Transverse colon (tissue), 4 donors: ENCODE results near the gene GALNT2.

Experiments used
- CTCF ChIP-seq, 5 experiments: fragments of 200-600 bp in 3 of 5; fragments of 450-650 bp in 2 of 5; sonication (generic) in 3 of 5; IDR thresholded peaks; 1 replicate in 2 of 5; 2 replicates in 3 of 5; pipeline ENCODE4 v1.5.1; 2016 to 2017; ENCODE audit warnings: antibody characterized with exemption in 5 of 5, inconsistent platforms in 3 of 5, mild to moderate bottlenecking in 2 of 5, moderate library complexity in 1 of 5
- POLR2A ChIP-seq: fragments of 450-650 bp; IDR thresholded peaks from one replicate; pipeline ENCODE4 v1.6.1; 2016; ENCODE audit warnings: antibody characterized with exemption, mild to moderate bottlenecking, moderate library complexity
- POLR2AphosphoS5 ChIP-seq, 3 donors: sonication (generic); formaldehyde crosslinking; IDR thresholded peaks; one replicate each; pipeline ENCODE4 v1.6.1; 2016; ENCODE audit warnings: antibody characterized with exemption in 3 of 3

- no peak for TF ChIP-seq CTCF (IDR thresholded peaks at IDR 0.05)
- no peak for TF ChIP-seq POLR2A
- no peak for TF ChIP-seq POLR2AphosphoS5 (IDR thresholded peaks at IDR 0.05)
Observed at GRCh38 chr1:230079199-230080024, 12.4 kb downstream of the GALNT2 start.
